Activated CD4-positive, alpha-beta T cell treated with anti-CD3 and anti-CD28 coated beads, Interleukin-2, amount 50 U/mL, for 48 hours (primary cell): Measurements from ENCODE around the gene PTBP2.

ENCODE experiments used
- DNase-seq, 2 experiments: peaks; one replicate each; pipeline ENCODE4 v3.0.0-alpha.2; 2020

The PTBP2 gene

GRCh38 chr1:96721416-96722160, at the start of gene PTBP2:
PTBP2 (plus strand) TSS chr1:96721784; CDS start chr1:96721865, 81 bp downstream.
- peak; percentile 81 to 82 for DNase-seq

- DNase-seq: no peak
Measured at GRCh38 chr1:96674915-96675314, 46.7 kb upstream of the PTBP2 start.

GRCh38 chr1:96682056-96682455, 39.5 kb upstream of the PTBP2 start:
- no peak for DNase-seq

- no peak for DNase-seq
Measured at GRCh38 chr1:96683931-96684330, 37.7 kb upstream of the PTBP2 start.

GRCh38 chr1:96684744-96685143, 36.8 kb upstream of the PTBP2 start:
- DNase-seq: no peak

GRCh38 chr1:96688767-96689166, 32.8 kb upstream of the PTBP2 start:
- DNase-seq: no peak

GRCh38 chr1:96695954-96696353, 25.6 kb upstream of the PTBP2 start:
- no peak for DNase-seq

GRCh38 chr1:96698342-96698983, 23.1 kb upstream of the PTBP2 start:
- DNase-seq: no peak

- DNase-seq: no peak
Measured at GRCh38 chr1:96703186-96703585, 18.4 kb upstream of the PTBP2 start.

GRCh38 chr1:96707023-96707422, 14.6 kb upstream of the PTBP2 start:
- DNase-seq: no peak

- DNase-seq: no peak
Measured at GRCh38 chr1:96708482-96708881, 13.1 kb upstream of the PTBP2 start.

GRCh38 chr1:96710708-96711477, 10.7 kb upstream of the PTBP2 start:
- DNase-seq: no peak

GRCh38 chr1:96713649-96714048, 7.9 kb upstream of the PTBP2 start:
- DNase-seq: no peak

GRCh38 chr1:96714881-96715280, 6.7 kb upstream of the PTBP2 start:
- no peak for DNase-seq

- no peak for DNase-seq
Measured at GRCh38 chr1:96715482-96715881, 6.1 kb upstream of the PTBP2 start.

GRCh38 chr1:96721053-96721415, 550 bp upstream of the PTBP2 start:
- no peak for DNase-seq

GRCh38 chr1:96722161-96722922, 758 bp downstream of the PTBP2 start:
- DNase-seq: peak; percentile 60 to 66

GRCh38 chr1:96722958-96723357, 1.4 kb downstream of the PTBP2 start:
- DNase-seq: no peak

GRCh38 chr1:96723377-96723776, 1.8 kb downstream of the PTBP2 start:
- DNase-seq: no peak

GRCh38 chr1:96723936-96724335, 2.4 kb downstream of the PTBP2 start:
- DNase-seq: no peak

- no peak for DNase-seq
Measured at GRCh38 chr1:96727860-96728259, 6.3 kb downstream of the PTBP2 start.

GRCh38 chr1:96730574-96731298, 9.2 kb downstream of the PTBP2 start:
- no peak for DNase-seq
